ENCODE measurements around the gene ATP11A.
A peak's percentile ranks its signal among the peaks of the same experiment; 100 is the strongest.

The ATP11A gene

GRCh38 chr13:112930192-112930591 lies 240.4 kb downstream of the ATP11A start:
- no peaks in the 10 kb centered on the region for H3K79me2 ChIP-seq (ENCODE audit: low read length)

GRCh38 chr13:112931028-112931934 lies 241.4 kb downstream of the ATP11A start:
- peak overlapping the region; percentile 68 for H3K9ac ChIP-seq (ENCODE audit: low read length)
- peak overlapping the region; percentile 84 for H3K27ac ChIP-seq (ENCODE audit: low read length)
- TF ChIP-seq EZH2phosphoT487 (IDR thresholded peaks at IDR 0.05; ENCODE audit: low read length), result no peak
- TF ChIP-seq EZH2 (optimal IDR thresholded peaks at IDR 0.05; ENCODE audit: low read depth, low read length), result no peak
- TF ChIP-seq CTCF (IDR thresholded peaks at IDR 0.05; ENCODE audit: low read length), result peak; percentile 89
- H3F3A ChIP-seq (ENCODE audit: insufficient read depth, low read length), result peaks cover 14% of the 10 kb centered on the region
- peaks cover 6% of the 10 kb centered on the region for H3K4me1 ChIP-seq (ENCODE audit: low read length)
- H3K27me3 ChIP-seq (replicated peaks; ENCODE audit: insufficient read depth, low read length), result peaks cover under 1% of the 10 kb centered on the region
- no peaks in the 10 kb centered on the region for H3K79me2 ChIP-seq (ENCODE audit: low read length)
- H2AFZ ChIP-seq (ENCODE audit: low read length), result peak overlapping the region; percentile 70
- H3K9me2 ChIP-seq (replicated peaks; ENCODE audit: insufficient read depth, low read length), result no peaks in the 10 kb centered on the region
- H3K4me2 ChIP-seq (ENCODE audit: low read depth, low read length), result peak overlapping the region; percentile 91
- peak overlapping the region; percentile 75 for H3K4me3 ChIP-seq (ENCODE audit: low read length)
- H4K20me1 ChIP-seq (ENCODE audit: insufficient read depth, low read length), result no peaks in the 10 kb centered on the region
- no peaks in the 10 kb centered on the region for H3K9me3 ChIP-seq (replicated peaks; ENCODE audit: insufficient read depth, low read length)
- H3K36me3 ChIP-seq (replicated peaks; ENCODE audit: insufficient read depth, low read length), result no peaks in the 10 kb centered on the region
- DNase-seq, result peak; percentile 93

More at GRCh38 chr13:112930192-112930591, 240.4 kb downstream of the ATP11A start:
- Histone ChIP-seq H3K27ac (ENCODE audit: low read length) (no peak overlapping the region), H2AFZ (ENCODE audit: low read length) (no peak overlapping the region), H3K36me3 (replicated peaks; ENCODE audit: insufficient read depth, low read length) (no peaks in the 10 kb centered on the region), H3K4me3 (ENCODE audit: low read length) (no peak overlapping the region), H3F3A (ENCODE audit: insufficient read depth, low read length) (peaks cover 14% of the 10 kb centered on the region), H3K9me3 (replicated peaks; ENCODE audit: insufficient read depth, low read length) (no peaks in the 10 kb centered on the region), H3K27me3 (replicated peaks; ENCODE audit: insufficient read depth, low read length) (no peaks in the 10 kb centered on the region; the same call in 1 of the 2 replicates), H3K9ac (ENCODE audit: low read length) (no peak overlapping the region), H3K4me1 (ENCODE audit: low read length) (peaks cover 6% of the 10 kb centered on the region), H3K4me2 (ENCODE audit: low read depth, low read length) (peak overlapping the region; percentile 91; the same call in 1 of the 2 replicates), H3K9me2 (replicated peaks; ENCODE audit: insufficient read depth, low read length) (no peaks in the 10 kb centered on the region), H4K20me1 (ENCODE audit: insufficient read depth, low read length) (no peaks in the 10 kb centered on the region)
- DNase-seq, result no peak
- no peak for TF ChIP-seq EZH2 (optimal IDR thresholded peaks at IDR 0.05; ENCODE audit: low read depth, low read length)
- no peak for TF ChIP-seq EZH2phosphoT487 (IDR thresholded peaks at IDR 0.05; ENCODE audit: low read length)
- no peak for TF ChIP-seq CTCF (IDR thresholded peaks at IDR 0.05; ENCODE audit: low read length)

- Histone ChIP-seq H3K4me3 (ENCODE audit: low read length) (no peak overlapping the region), H2AFZ (ENCODE audit: low read length) (no peak overlapping the region), H3K27me3 (replicated peaks; ENCODE audit: insufficient read depth, low read length) (peaks cover 14% of the 10 kb centered on the region), H3K36me3 (replicated peaks; ENCODE audit: insufficient read depth, low read length) (no peaks in the 10 kb centered on the region), H3K9me3 (replicated peaks; ENCODE audit: insufficient read depth, low read length) (no peaks in the 10 kb centered on the region), H3K9ac (ENCODE audit: low read length) (no peak overlapping the region), H3K27ac (ENCODE audit: low read length) (no peak overlapping the region), H3K4me2 (ENCODE audit: low read depth, low read length) (no peak overlapping the region), H3F3A (ENCODE audit: insufficient read depth, low read length) (peaks cover 14% of the 10 kb centered on the region), H3K79me2 (ENCODE audit: low read length) (no peaks in the 10 kb centered on the region), H3K4me1 (ENCODE audit: low read length) (peaks cover 6% of the 10 kb centered on the region), H3K9me2 (replicated peaks; ENCODE audit: insufficient read depth, low read length) (no peaks in the 10 kb centered on the region), H4K20me1 (ENCODE audit: insufficient read depth, low read length) (no peaks in the 10 kb centered on the region)
- no peak for DNase-seq
- TF ChIP-seq EZH2phosphoT487 (IDR thresholded peaks at IDR 0.05; ENCODE audit: low read length) (no peak), CTCF (IDR thresholded peaks at IDR 0.05; ENCODE audit: low read length) (no peak)
Observed at GRCh38 chr13:112932971-112933370, 243.1 kb downstream of the ATP11A start.
